Kidney (tissue), 14 donors: Measurements from ENCODE around the gene TMEM212. TPM values are rescaled to one million over a fixed set of nuclear protein-coding genes. Genes with fewer than 3 reads are reported as not detected.

Source experiments
- DNase-seq, 5 donors: peaks; one replicate each; pipeline ENCODE4 v3.0.0-alpha.2; 2013 to 2020
- FAIRE-seq: peaks from 2 replicates; lab custom pipeline; 2012; peaks lifted over from hg19 to GRCh38; lab: Jason Lieb, UNC
- H3K27ac ChIP-seq, 2 donors: one replicate each; pipeline ENCODE4 v1.7.0; 2013; ENCODE audit warnings: low read depth in 2 of 2, low read length in 2 of 2, inconsistent platforms in 1 of 2
- H3K27me3 ChIP-seq: one replicate; pipeline ENCODE4 v1.7.1; 2013; ENCODE audit warnings: low read length, inconsistent platforms; ENCODE audit not compliant: control insufficient read depth, insufficient read depth
- H3K36me3 ChIP-seq, 3 donors: one replicate each; pipeline versions ENCODE4 v1.7.0 to v1.7.1; 2013; ENCODE audit warnings: low read length in 3 of 3, control low read depth in 1 of 3, inconsistent platforms in 1 of 3; ENCODE audit not compliant: insufficient read depth in 3 of 3, control insufficient read depth in 2 of 3
- H3K4me1 ChIP-seq, 3 donors: one replicate each; pipeline versions ENCODE4 v1.7.0 to v1.7.1; 2013; ENCODE audit warnings: low read length in 3 of 3, inconsistent platforms in 1 of 3, low read depth in 1 of 3; ENCODE audit not compliant: control insufficient read depth in 2 of 3, insufficient read depth in 2 of 3
- H3K4me3 ChIP-seq, 3 donors: one replicate each; pipeline versions ENCODE4 v1.7.0 to v1.8.1; 2013; ENCODE audit warnings: low read length in 3 of 3, control low read depth in 1 of 3, inconsistent platforms in 1 of 3
- H3K9ac ChIP-seq, 3 donors: one replicate each; pipeline versions ENCODE4 v1.7.0 to v1.7.1; 2013; ENCODE audit warnings: low read length in 3 of 3, control low read depth in 1 of 3, inconsistent platforms in 1 of 3
- H3K9me3 ChIP-seq, 3 donors: one replicate each; pipeline versions ENCODE4 v1.7.0 to v1.7.1; 2013; ENCODE audit warnings: low read length in 3 of 3, control low read depth in 1 of 3, inconsistent platforms in 1 of 3; ENCODE audit not compliant: control insufficient read depth in 2 of 3, insufficient read depth in 1 of 3
- CTCF ChIP-seq: IDR thresholded peaks from 3 replicates; pipeline ENCODE4 v1.5.1; 2012; ENCODE audit warnings: mild to moderate bottlenecking, moderate library complexity, borderline replicate concordance; ENCODE audit not compliant: insufficient read depth; ENCODE audit errors: extremely low read depth
- intact Hi-C: fragments of 100-400 bp; cut with DNase I; formaldehyde crosslinking; loops from one replicate; pipeline ENCODE4 v1.11.1; 2022
- polyA plus RNA-seq: library from polyadenylated mRNA; stranded (reverse); fragments of 350-450 nt; fragmentation: Illumina TruSeq; extraction: RNeasy Lipid Tissue Mini Kit (QIAGEN cat#74804); gene quantifications from one replicate; pipeline ENCODE4 v1.2.3, GENCODE V29; 2014; ENCODE audit warnings: low read depth, low replicate concordance; ENCODE audit not compliant: insufficient read depth
- total RNA-seq: library from RNA; stranded (reverse); fragmentation: NEBNext Ultra II Directional; extraction: Animal tissue kit (Norgen Biotek cat#: 25700); gene quantifications from one replicate; pipeline ENCODE4 v1.2.1, GENCODE V29; 2021
- donor health status: control.
- donor health status: control.
- donor health status: control.
- donor health status: control.
- donor health status: control.
- donor health status: DM: yes; HTN: yes; CAD: no.
- donor health status: Normal renal cell carcinoma (clear cell type).

The TMEM212 gene
- total and polyA plus RNA-seq, 2 donors from 2014 or later, result not detected

- Histone ChIP-seq H3K9ac (no peak overlapping the region), H3K27me3 (no peaks in the 10 kb centered on the region), H3K36me3 (no peaks in the 10 kb centered on the region), H3K9me3 (peaks cover 0 to 4% (median 0%) of the 10 kb centered on the region in 3 donors), H3K27ac (no peak overlapping the region), H3K4me3 (no peak overlapping the region), H3K4me1 (no peaks in the 10 kb centered on the region)
- TF ChIP-seq CTCF, result no peak
- FAIRE-seq (no peak), DNase-seq (no peak)
- intact Hi-C loops, result no loop called here
Measured at GRCh38 chr3:171817074-171817800, 25.9 kb upstream of the TMEM212 start.

- no peaks in the 10 kb centered on the region for H3K27me3 ChIP-seq
- TF ChIP-seq CTCF, result no peak
- DNase-seq (no peak), FAIRE-seq (no peak)
- intact Hi-C loops, result no loop called here
- no peak overlapping the region for H3K9ac ChIP-seq
- H3K36me3 ChIP-seq, result no peaks in the 10 kb centered on the region
- H3K27ac ChIP-seq, result no peak overlapping the region
- H3K9me3 ChIP-seq, result no peaks in the 10 kb centered on the region
- no peaks in the 10 kb centered on the region for H3K4me1 ChIP-seq
- no peak overlapping the region for H3K4me3 ChIP-seq
Measured at GRCh38 chr3:171821044-171821443, 22.1 kb upstream of the TMEM212 start.

- no peak for FAIRE-seq
- DNase-seq, result no peak
- TF ChIP-seq CTCF, result no peak
- Histone ChIP-seq H3K27me3 (no peaks in the 10 kb centered on the region), H3K27ac (no peak overlapping the region), H3K9me3 (no peaks in the 10 kb centered on the region), H3K36me3 (no peaks in the 10 kb centered on the region), H3K4me1 (no peaks in the 10 kb centered on the region), H3K4me3 (no peak overlapping the region), H3K9ac (no peak overlapping the region)
- intact Hi-C loops, result no loop called here
Measured at GRCh38 chr3:171821778-171822358, 21.3 kb upstream of the TMEM212 start.
